Activated naive CD8-positive, alpha-beta T cell treated with anti-CD3 and anti-CD28 coated beads, Interleukin-2, amount 10 ng/mL, durations not matched to agents 7 days and 5 days (primary cell): ENCODE results near the gene PAN2. TPM values are rescaled to one million over a fixed set of nuclear protein-coding genes. Genes with fewer than 3 reads are reported as not detected.
"Not testable (repeated sequence)": the region's sequence is repeated elsewhere in the genome, so short reads cannot be mapped to it uniquely, and the experiment has no call there.

Experiments
- ATAC-seq: fragments of 150-1000 bp; cut with Tn5 transposase; one replicate; pipeline ENCODE4 v1.10.0; 2021; ENCODE audit warnings: low read depth, moderate library complexity
- POLR2A ChIA-PET: fragments of 350-600 bp; sonication (Branson Sonifier 250); formaldehyde crosslinking; loops from one replicate; lab custom pipeline; 2021; ENCODE audit warnings: antibody characterized with exemption; lab: Charles Lee
- DNase-seq: peaks from one replicate; pipeline ENCODE4 v3.0.0; 2021
- H3K27ac Mint-ChIP-seq: one replicate; pipeline ENCODE4 v1.8.0; 2022; ENCODE audit warnings: mild to moderate bottlenecking, mixed read lengths
- H3K27me3 Mint-ChIP-seq: one replicate; pipeline ENCODE4 v1.8.0; 2022; ENCODE audit warnings: mild to moderate bottlenecking, moderate library complexity, mixed read lengths
- H3K36me3 Mint-ChIP-seq: one replicate; pipeline ENCODE4 v1.8.0; 2021; ENCODE audit warnings: mild to moderate bottlenecking, mixed read lengths
- H3K4me1 Mint-ChIP-seq: one replicate; pipeline ENCODE4 v1.8.0; 2021; ENCODE audit warnings: mixed read lengths
- H3K4me3 Mint-ChIP-seq: one replicate; pipeline ENCODE4 v1.8.0; 2022; ENCODE audit warnings: mild to moderate bottlenecking, moderate library complexity, mixed read lengths
- H3K9me3 Mint-ChIP-seq: one replicate; pipeline ENCODE4 v1.8.0; 2021; ENCODE audit warnings: mixed read lengths
- total RNA-seq, 2 experiments: library from RNA; stranded (reverse); gene quantifications; one replicate each; pipeline ENCODE4 v1.2.3, GENCODE V29; 2021

Gene PAN2
- total RNA-seq, 2 experiments from 2014 or later: 106 to 115 TPM

- H3K4me3 Mint-ChIP-seq: no peak overlapping the region
- POLR2A ChIA-PET: interaction anchor here (1.6 kb wide), 2 partner anchors 12 to 20 kb away, joined by 3 read pairs; partner anchors contain the start of gene COQ10A
- no peak overlapping the region for H3K27ac Mint-ChIP-seq
- ATAC-seq: no peak
- no peaks in the 10 kb centered on the region for H3K9me3 Mint-ChIP-seq
- no peaks in the 10 kb centered on the region for H3K4me1 Mint-ChIP-seq
- H3K36me3 Mint-ChIP-seq: peaks cover 37% of the 10 kb centered on the region
- H3K27me3 Mint-ChIP-seq: no peaks in the 10 kb centered on the region
- DNase-seq: no peak
These were observed 54.9 kb downstream of the PAN2 start for GRCh38 chr12:56278905-56279304.

DNA sequence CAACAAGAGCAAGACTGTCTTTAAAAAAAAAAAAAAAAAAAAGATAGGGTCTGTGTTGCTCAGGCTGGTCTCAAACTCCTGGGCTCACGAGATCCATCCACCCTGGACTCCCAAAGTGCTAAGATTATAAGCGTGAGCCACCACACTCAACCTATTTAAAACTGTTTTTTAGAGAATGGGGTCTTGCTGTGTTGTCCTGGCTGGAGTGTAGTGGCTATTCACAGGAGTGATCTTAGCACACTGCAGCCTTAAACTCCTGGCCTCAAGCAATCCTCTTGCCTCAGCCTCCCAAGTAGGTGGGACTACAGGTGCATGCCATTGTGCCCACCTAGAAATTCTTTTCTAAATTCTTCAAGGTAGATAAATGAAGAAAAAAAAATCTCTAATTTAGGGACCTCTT is 59.5 kb downstream of the PAN2 start:
- H3K36me3 Mint-ChIP-seq: peaks cover 19% of the 10 kb centered on the region
- ATAC-seq (no peak), DNase-seq (no peak)
- POLR2A ChIA-PET: no interaction called here
- H3K4me1 Mint-ChIP-seq: peaks cover under 1% of the 10 kb centered on the region
- no peaks in the 10 kb centered on the region for H3K27me3 Mint-ChIP-seq
- no peak overlapping the region for H3K4me3 Mint-ChIP-seq
- H3K27ac Mint-ChIP-seq: no peak overlapping the region
- no peaks in the 10 kb centered on the region for H3K9me3 Mint-ChIP-seq

DNA sequence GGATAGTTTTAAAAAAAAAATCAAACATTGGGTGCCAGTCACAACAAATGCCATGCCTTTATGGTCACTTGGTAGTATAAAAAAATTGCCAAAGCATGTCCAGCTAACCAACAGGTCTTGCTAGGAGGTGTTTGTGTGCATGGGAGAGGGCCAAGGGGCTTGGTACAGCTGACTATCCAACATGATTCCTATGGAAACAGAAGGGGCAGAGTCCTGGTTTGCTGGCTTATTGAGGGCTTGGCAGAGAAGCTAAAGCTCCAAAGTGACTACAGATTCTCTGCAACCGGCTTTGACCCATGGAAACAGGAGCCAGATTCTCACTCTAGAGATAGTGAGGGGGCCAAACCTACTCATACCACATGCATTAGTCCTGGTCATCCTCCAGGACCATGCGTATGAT is 61.3 kb downstream of the PAN2 start:
- POLR2A ChIA-PET, ATAC-seq, H3K4me1 Mint-ChIP-seq, DNase-seq, H3K4me3 Mint-ChIP-seq, H3K27ac Mint-ChIP-seq, H3K27me3 Mint-ChIP-seq, H3K9me3 Mint-ChIP-seq: not testable (repeated sequence)
- H3K36me3 Mint-ChIP-seq: peaks cover 14% of the 10 kb centered on the region

DNA sequence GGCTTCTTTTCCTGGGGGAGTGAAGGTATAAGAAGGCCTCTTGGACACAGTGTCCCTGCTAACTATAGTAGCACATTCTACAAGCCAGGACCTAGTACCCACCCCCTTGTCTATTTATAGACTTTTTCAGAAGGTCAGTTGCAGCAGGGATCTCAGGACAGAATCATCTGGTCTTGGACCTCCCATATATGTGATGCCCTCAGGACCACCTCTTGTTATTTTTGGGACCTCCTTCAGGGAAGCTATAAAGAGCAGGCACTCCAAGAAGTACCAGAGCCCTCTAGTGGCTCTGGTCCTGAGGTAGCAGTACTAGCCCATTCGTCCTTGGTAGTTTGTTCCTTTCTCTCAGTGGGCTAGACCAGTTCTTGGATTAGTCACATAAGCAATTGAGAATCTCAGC is 62.8 kb downstream of the PAN2 start:
- no peak overlapping the region for H3K4me3 Mint-ChIP-seq
- no peak for ATAC-seq
- H3K27me3 Mint-ChIP-seq: no peaks in the 10 kb centered on the region
- H3K4me1 Mint-ChIP-seq: peaks cover 13% of the 10 kb centered on the region
- POLR2A ChIA-PET: interaction anchor here (0.5 kb wide), 1 partner anchor 45 kb away, joined by 3 read pairs; no protein-coding TSS in a partner anchor
- no peaks in the 10 kb centered on the region for H3K9me3 Mint-ChIP-seq
- peaks cover 13% of the 10 kb centered on the region for H3K36me3 Mint-ChIP-seq
- DNase-seq: no peak
- H3K27ac Mint-ChIP-seq: no peak overlapping the region

DNA sequence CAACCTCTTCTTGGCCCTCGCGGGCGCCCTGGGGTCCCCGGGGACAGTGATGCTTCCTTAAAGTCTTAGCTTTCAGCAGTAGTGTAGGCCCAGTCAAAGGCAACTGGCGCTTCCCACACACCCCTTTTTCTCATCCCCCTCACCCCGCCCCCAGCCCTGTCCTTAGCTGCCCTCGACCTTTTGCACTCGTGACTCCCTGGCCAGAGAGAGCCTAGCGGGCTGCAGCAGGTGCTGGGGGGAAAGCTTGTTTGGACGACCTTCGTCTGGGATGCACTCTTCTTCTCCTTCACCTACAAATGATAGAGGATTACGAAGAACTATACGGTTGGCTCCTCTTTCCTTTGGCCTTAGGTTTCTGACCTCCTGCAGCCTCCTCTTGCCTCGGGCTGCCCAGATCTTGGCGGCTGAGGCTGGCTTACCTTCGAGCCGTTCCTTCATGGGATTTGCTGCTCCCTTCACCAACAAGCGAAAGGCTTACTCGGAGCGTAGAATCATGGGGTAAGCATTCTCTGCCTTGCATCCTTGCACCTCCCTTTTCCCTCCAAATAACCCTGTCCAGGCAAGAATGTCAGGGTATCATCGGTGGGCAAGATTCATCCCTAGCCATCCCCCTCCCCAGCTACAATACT is 66.2 kb downstream of the PAN2 start:
- H3K4me1 Mint-ChIP-seq: peaks cover 16% of the 10 kb centered on the region
- DNase-seq: no peak
- peak overlapping the region; percentile 95 for H3K4me3 Mint-ChIP-seq
- POLR2A ChIA-PET: interaction anchor here (0.8 to 1.8 kb wide), 14 partner anchors 9 to 181 kb away, joined by 3 to 16 read pairs (median 4); partner anchors contain the start of genes ANKRD52, CNPY2, CS and PA2G4
- peak overlapping the region; percentile 4 for H3K27ac Mint-ChIP-seq
- no peaks in the 10 kb centered on the region for H3K9me3 Mint-ChIP-seq
- no peaks in the 10 kb centered on the region for H3K27me3 Mint-ChIP-seq
- peaks cover 2% of the 10 kb centered on the region for H3K36me3 Mint-ChIP-seq
- no peak for ATAC-seq

- Mint-ChIP-seq H3K9me3 (no peaks in the 10 kb centered on the region), H3K27ac (peak within 1 kb of the TSS; percentile 82), H3K27me3 (no peaks in the 10 kb centered on the region), H3K36me3 (peaks cover 2% of the 10 kb centered on the region), H3K4me1 (peaks cover 16% of the 10 kb centered on the region), H3K4me3 (peak within 1 kb of the TSS; percentile 95)
- ATAC-seq (peak; percentile 92), DNase-seq (peak; percentile 91)
- POLR2A ChIA-PET: interaction anchor here (0.6 to 1.8 kb wide), 19 partner anchors 9 to 182 kb away, joined by 3 to 16 read pairs (median 4); partner anchors contain the start of genes ANKRD52, CNPY2, CS and IL23A
These were observed 66.9 kb downstream of the PAN2 start, which contains the start of gene COQ10A for GRCh38 chr12:56266693-56267442. COQ10A (plus strand) TSS chr12:56266942; CDS start chr12:56267119, 177 bp downstream.

Other genes with a start within 250 kb of the PAN2 start
- gene PA2G4, start 229.4 kb downstream of the PAN2 start, total RNA-seq: 100 to 1,000 TPM; 226 to 227 TPM
- gene RPL41, start 217.4 kb downstream of the PAN2 start, total RNA-seq: 1,000 to 10,000 TPM; 4,462 to 4,551 TPM
- 10 to 100 TPM; 10.6 to 12.0 TPM for gene ZC3H10, start 215.7 kb downstream of the PAN2 start, total RNA-seq
- 100 to 1,000 TPM; 251 TPM for gene ESYT1, start 205.7 kb downstream of the PAN2 start, total RNA-seq
- gene MYL6B, start 181.4 kb downstream of the PAN2 start, total RNA-seq: 10 to 100 TPM; 46.6 to 47.8 TPM
- gene MYL6, start 175.6 kb downstream of the PAN2 start, total RNA-seq: 1,000 to 10,000 TPM; 1,083 to 1,169 TPM
- 100 to 1,000 TPM; 162 to 174 TPM for gene SMARCC2, start 144.5 kb downstream of the PAN2 start, total RNA-seq
- gene RNF41, start 112.1 kb downstream of the PAN2 start, total RNA-seq: 10 to 100 TPM; 36.1 to 38.1 TPM
- gene NABP2, start 109.7 kb downstream of the PAN2 start, total RNA-seq: 10 to 100 TPM; 43.4 to 47.1 TPM
- gene SLC39A5, start 103.9 kb downstream of the PAN2 start, total RNA-seq: 1 to 10 TPM in 1 of 2 experiments, not detected in 1; 1.4 TPM
- 10 to 100 TPM; 45.3 to 49.4 TPM for gene ANKRD52, start 75.6 kb downstream of the PAN2 start, total RNA-seq
- 10 to 100 TPM; 23.3 to 26.0 TPM for gene COQ10A, start 67.1 kb downstream of the PAN2 start, total RNA-seq
- gene CS, start 33.7 kb downstream of the PAN2 start, total RNA-seq: 100 to 1,000 TPM; 165 to 176 TPM
- 10 to 100 TPM; 85.6 to 89.0 TPM for gene CNPY2, start 18.0 kb downstream of the PAN2 start, total RNA-seq
- gene IL23A, start 4.9 kb upstream of the PAN2 start, total RNA-seq: 10 to 100 TPM; 10.2 to 10.9 TPM
- gene STAT2, start 26.1 kb upstream of the PAN2 start, total RNA-seq: 100 to 1,000 TPM; 263 to 275 TPM
- not detected for gene APOF, start 28.9 kb upstream of the PAN2 start, total RNA-seq
- 10 to 100 TPM; 40.1 to 47.1 TPM for gene TIMELESS, start 115.4 kb upstream of the PAN2 start, total RNA-seq
- not detected for gene MIP, start 120.7 kb upstream of the PAN2 start, total RNA-seq
- 1 to 10 TPM; 3.9 to 4.1 TPM for gene SPRYD4, start 134.6 kb upstream of the PAN2 start, total RNA-seq
- 1 to 10 TPM; 4.4 to 5.2 TPM for gene GLS2, start 154.2 kb upstream of the PAN2 start, total RNA-seq
- gene RBMS2, start 187.8 kb upstream of the PAN2 start, total RNA-seq: 10 to 100 TPM; 10.3 to 14.5 TPM